ENCODE measurements around the gene CCDC137.

- TF ChIP-seq EZH2phosphoT487 (IDR thresholded peaks at IDR 0.05; ENCODE audit: borderline replicate concordance, low read depth, low read length): no peak
- TF ChIP-seq CTCF (conservative IDR thresholded peaks at IDR 0.05; ENCODE audit: low read length): no peak
Observed at GRCh38 chr17:81690549-81690948, 24.0 kb downstream of the CCDC137 start.

All from OCI-LY7 (cell line).